PFSK-1 (cell line): ENCODE data around the gene COLEC11.

Experiments
- FOXP2 ChIP-seq: optimal IDR thresholded peaks from 2 replicates; pipeline ENCODE3; 2011; ENCODE audit warnings: borderline replicate concordance, control low read depth, inconsistent platforms; ENCODE audit not compliant: insufficient read depth; ENCODE audit errors: extremely low read length, extremely low read depth
- POLR2AphosphoS5 ChIP-seq: IDR thresholded peaks from 2 replicates; pipeline ENCODE4 v1.6.1; 2012; ENCODE audit warnings: low read depth, mild to moderate bottlenecking, control low read depth, low read length, moderate library complexity
- SIN3A ChIP-seq: IDR thresholded peaks from 2 replicates; pipeline ENCODE4 v1.6.1; 2012; ENCODE audit warnings: mild to moderate bottlenecking, low read length, moderate library complexity, borderline replicate concordance; ENCODE audit not compliant: insufficient read depth
- TAF1 ChIP-seq: IDR thresholded peaks from 2 replicates; pipeline ENCODE4 v1.6.1; 2012; ENCODE audit warnings: low read length, control low read depth, borderline replicate concordance; ENCODE audit not compliant: insufficient read depth
- TF ChIP-seq, protein P1 (sequence below), 2 experiments: IDR thresholded peaks; 2 replicates each; pipeline versions ENCODE4 v1.6.1 to v1.8.0; 2011 to 2012; ENCODE audit warnings: low read depth in 2 of 2, low read length in 2 of 2, control low read depth in 1 of 2, inconsistent platforms in 1 of 2, mild to moderate bottlenecking in 1 of 2, moderate library complexity in 1 of 2; ENCODE audit not compliant: insufficient read depth in 1 of 2

The COLEC11 gene

DNA sequence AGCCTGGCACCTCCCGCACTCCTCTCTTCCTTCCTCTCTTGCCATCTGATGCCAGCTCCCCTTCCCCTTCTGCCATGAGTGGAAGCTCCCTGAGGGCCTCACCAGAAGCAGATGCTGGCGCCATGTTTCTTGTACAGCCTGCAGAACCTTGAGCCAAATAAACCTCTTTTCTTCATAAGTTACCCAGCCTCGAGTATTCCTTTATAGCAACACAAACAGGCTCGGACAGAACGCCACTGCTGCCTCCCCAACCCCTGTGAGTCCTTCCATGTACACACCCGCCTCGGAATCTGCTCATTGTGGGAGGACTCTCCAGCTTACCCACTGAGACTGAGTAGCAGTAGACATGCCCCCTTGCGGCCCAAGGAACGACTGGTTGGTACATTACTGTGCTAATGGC lies 28.1 kb upstream of the COLEC11 start:
- TF ChIP-seq POLR2AphosphoS5 (no peak), TAF1 (no peak), FOXP2 (no peak), SIN3A (no peak)
- TF ChIP-seq, protein P1, sequence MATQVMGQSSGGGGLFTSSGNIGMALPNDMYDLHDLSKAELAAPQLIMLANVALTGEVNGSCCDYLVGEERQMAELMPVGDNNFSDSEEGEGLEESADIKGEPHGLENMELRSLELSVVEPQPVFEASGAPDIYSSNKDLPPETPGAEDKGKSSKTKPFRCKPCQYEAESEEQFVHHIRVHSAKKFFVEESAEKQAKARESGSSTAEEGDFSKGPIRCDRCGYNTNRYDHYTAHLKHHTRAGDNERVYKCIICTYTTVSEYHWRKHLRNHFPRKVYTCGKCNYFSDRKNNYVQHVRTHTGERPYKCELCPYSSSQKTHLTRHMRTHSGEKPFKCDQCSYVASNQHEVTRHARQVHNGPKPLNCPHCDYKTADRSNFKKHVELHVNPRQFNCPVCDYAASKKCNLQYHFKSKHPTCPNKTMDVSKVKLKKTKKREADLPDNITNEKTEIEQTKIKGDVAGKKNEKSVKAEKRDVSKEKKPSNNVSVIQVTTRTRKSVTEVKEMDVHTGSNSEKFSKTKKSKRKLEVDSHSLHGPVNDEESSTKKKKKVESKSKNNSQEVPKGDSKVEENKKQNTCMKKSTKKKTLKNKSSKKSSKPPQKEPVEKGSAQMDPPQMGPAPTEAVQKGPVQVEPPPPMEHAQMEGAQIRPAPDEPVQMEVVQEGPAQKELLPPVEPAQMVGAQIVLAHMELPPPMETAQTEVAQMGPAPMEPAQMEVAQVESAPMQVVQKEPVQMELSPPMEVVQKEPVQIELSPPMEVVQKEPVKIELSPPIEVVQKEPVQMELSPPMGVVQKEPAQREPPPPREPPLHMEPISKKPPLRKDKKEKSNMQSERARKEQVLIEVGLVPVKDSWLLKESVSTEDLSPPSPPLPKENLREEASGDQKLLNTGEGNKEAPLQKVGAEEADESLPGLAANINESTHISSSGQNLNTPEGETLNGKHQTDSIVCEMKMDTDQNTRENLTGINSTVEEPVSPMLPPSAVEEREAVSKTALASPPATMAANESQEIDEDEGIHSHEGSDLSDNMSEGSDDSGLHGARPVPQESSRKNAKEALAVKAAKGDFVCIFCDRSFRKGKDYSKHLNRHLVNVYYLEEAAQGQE (IDR thresholded peaks at IDR 0.05; ENCODE audit: insufficient read depth in 1 of 2, low read depth in 2 of 2, low read length in 2 of 2), result no peak

DNA sequence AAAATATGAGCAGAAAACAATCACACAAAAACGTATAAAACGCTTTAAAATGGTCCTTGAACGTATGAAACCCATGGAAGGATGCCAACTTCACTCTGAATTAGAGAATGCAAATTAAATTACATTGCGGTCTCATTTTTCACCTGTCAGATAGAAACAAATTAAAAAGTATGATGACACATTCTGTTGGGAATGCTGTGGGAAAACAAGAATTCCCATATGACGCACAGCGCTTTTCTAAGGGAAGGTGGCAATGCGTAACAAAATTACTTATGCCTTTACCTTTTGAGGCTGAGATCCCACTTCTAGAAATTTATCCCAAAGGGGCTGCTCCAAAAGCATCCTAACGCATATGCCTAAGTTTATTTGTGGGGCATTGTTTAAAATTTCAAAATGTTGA lies 23.6 kb upstream of the COLEC11 start:
- TF ChIP-seq FOXP2, result no peak
- TF ChIP-seq SIN3A, result no peak

DNA sequence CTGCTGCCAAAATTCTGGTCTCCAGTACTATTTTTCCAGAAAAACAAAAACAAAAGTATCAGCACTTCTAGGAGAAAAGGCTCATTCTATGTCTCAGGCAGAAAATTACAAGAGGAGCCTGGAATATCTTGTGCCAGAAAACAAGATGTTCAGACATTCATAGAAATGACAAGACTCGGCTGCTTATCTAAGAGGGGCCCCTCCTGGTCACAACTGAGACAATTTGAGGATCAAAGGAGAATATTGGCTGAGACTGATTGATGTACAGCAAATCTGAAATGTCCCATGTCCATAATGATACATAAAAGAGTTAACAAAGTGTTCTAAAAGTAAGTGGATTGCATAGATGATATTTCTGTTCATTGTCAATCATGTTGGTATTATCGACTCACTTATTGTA lies 22.3 kb upstream of the COLEC11 start:
- TF ChIP-seq, protein P1 (IDR thresholded peaks at IDR 0.05; ENCODE audit: insufficient read depth in 1 of 2, low read depth in 2 of 2, low read length in 2 of 2), result no peak
- no peak for TF ChIP-seq FOXP2
- no peak for TF ChIP-seq POLR2AphosphoS5
- TF ChIP-seq TAF1, result no peak
- TF ChIP-seq SIN3A, result no peak

DNA sequence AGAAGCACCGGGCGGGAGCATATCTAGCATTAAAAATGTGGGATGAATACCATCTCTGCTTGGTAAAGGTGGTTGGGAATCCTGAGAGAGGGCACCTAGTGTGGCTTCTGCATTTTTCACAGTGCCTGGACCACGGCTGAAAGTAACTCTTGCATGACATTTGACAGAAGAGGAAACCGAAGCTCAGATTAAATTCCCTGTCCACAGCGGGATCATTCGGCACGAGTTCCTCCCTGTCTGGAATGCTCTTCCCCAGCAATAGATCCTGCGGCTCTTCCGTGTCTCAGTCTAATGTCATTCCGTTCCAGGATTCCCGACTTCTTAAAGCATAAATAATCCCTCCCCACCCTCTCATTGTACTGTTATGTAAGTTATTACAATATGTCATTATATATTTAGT lies 20.8 kb upstream of the COLEC11 start:
- no peak for TF ChIP-seq TAF1
- no peak for TF ChIP-seq POLR2AphosphoS5
- TF ChIP-seq SIN3A, result no peak
- TF ChIP-seq, protein P1 (IDR thresholded peaks at IDR 0.05; ENCODE audit: insufficient read depth in 1 of 2, low read depth in 2 of 2, low read length in 2 of 2), result no peak
- TF ChIP-seq FOXP2, result no peak

DNA sequence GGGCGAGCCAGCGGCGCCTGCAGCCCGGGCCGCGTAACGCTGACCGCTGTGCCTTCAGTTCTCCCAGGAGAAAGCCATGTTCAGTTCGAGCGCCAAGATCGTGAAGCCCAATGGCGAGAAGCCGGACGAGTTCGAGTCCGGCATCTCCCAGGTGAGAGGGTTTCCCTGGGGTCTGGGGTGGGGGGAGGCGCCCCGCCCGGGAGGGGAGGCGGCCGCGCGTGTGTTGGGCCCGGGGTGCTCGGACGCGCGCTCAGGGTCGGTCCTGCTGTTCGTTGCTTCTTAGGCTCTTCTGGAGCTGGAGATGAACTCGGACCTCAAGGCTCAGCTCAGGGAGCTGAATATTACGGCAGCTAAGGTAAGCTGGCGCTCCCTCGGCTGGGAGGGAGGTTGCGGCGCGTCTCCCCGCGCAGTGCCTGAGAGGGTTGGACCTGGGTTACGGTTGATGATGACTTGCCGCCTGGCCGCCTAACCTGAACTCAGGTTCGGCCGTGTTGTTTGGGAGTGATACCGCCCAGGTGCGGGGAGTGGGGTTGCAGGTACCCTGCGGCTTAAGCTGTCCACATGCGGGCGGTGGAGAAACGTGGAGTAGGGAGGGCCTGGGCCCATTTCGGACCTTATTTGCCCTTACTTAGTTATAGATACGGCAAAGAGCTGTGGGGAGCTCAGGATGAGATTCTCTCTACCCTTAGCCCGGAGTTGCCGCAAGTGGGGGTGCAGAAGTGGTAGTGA lies 19.2 kb upstream of the COLEC11 start:
- no peak for TF ChIP-seq TAF1
- TF ChIP-seq, protein P1 (IDR thresholded peaks at IDR 0.05; ENCODE audit: insufficient read depth in 1 of 2, low read depth in 2 of 2, low read length in 2 of 2), result no peak
- TF ChIP-seq POLR2AphosphoS5, result no peak
- peak; percentile 8; the same call in 1 of the 2 replicates for TF ChIP-seq SIN3A
- TF ChIP-seq FOXP2, result no peak
